H1 (cell line): ENCODE results near the gene FCN2. TPM values are rescaled to one million over a fixed set of nuclear protein-coding genes. Genes with fewer than 3 reads are reported as not detected.

Experiments
- CTCF ChIA-PET: fragments of 300-600 bp; sonication (Branson Sonifier 250); formaldehyde crosslinking; loops from one replicate; lab custom pipeline; 2021; ENCODE audit not compliant: partially characterized antibody; lab: Charles Lee
- POLR2A ChIA-PET: fragments of 300-600 bp; sonication (Branson Sonifier 250); formaldehyde crosslinking; loops from one replicate; lab custom pipeline; 2021; ENCODE audit warnings: inconsistent platforms; ENCODE audit not compliant: partially characterized antibody; lab: Charles Lee
- DNase-seq, 2 experiments: peaks; one replicate each; pipeline versions ENCODE4 v3.0.0 to v3.0.0-alpha.2; 2010 to 2022; ENCODE audit warnings: low spot score in 2 of 2, low read depth in 1 of 2, mixed read lengths in 1 of 2
- FAIRE-seq: peaks from 2 replicates; lab custom pipeline; 2011; peaks lifted over from hg19 to GRCh38; lab: Jason Lieb, UNC
- H2AFZ ChIP-seq: 2 replicates; pipeline ENCODE4 v1.8.1; 2012; ENCODE audit warnings: low read length, inconsistent platforms
- H2AK5ac ChIP-seq: 2 replicates; pipeline ENCODE4 v1.6.1; 2013; ENCODE audit warnings: low read depth, low read length
- H2BK120ac ChIP-seq: replicated peaks from 2 replicates; pipeline ENCODE3; 2013; ENCODE audit warnings: low read depth, low read length, inconsistent platforms
- H2BK12ac ChIP-seq: 2 replicates; pipeline ENCODE4 v1.6.1; 2013; ENCODE audit warnings: low read depth, low read length
- H2BK15ac ChIP-seq: 2 replicates; pipeline ENCODE4 v1.6.1; 2013; ENCODE audit warnings: low read length
- H2BK20ac ChIP-seq: 2 replicates; pipeline ENCODE4 v1.6.1; 2013; ENCODE audit warnings: low read length
- H2BK5ac ChIP-seq: 2 replicates; pipeline ENCODE4 v1.6.1; 2013; ENCODE audit warnings: low read depth, low read length
- H3K14ac ChIP-seq: 2 replicates; pipeline ENCODE4 v1.6.1; 2013; ENCODE audit warnings: inconsistent platforms; ENCODE audit not compliant: insufficient read length
- H3K18ac ChIP-seq: 2 replicates; pipeline ENCODE4 v1.6.1; 2013; ENCODE audit warnings: low read length; ENCODE audit errors: extremely low read depth
- H3K23ac ChIP-seq: 2 replicates; pipeline ENCODE4 v1.6.1; 2013; ENCODE audit warnings: inconsistent platforms; ENCODE audit not compliant: insufficient read length
- H3K23me2 ChIP-seq: 2 replicates; pipeline ENCODE4 v1.6.1; 2013; ENCODE audit warnings: low read depth, low read length
- H3K27ac ChIP-seq: 2 replicates; pipeline ENCODE4 v1.6.1; 2011; ENCODE audit warnings: low read depth, low read length, inconsistent platforms
- H3K27me3 ChIP-seq, 4 experiments: replicated peaks in 1 of 4; 1 replicate in 1 of 4; 2 replicates in 3 of 4; pipeline versions ENCODE4 v1.6.1 to v1.8.1; 2011 to 2013; ENCODE audit warnings: low read length in 3 of 4, mild to moderate bottlenecking in 3 of 4, inconsistent platforms in 2 of 4, mixed read lengths in 2 of 4, moderate library complexity in 1 of 4; ENCODE audit not compliant: control insufficient read depth in 3 of 4, insufficient read depth in 3 of 4; ENCODE audit errors: extremely low read depth in 1 of 4
- H3K36me3 ChIP-seq, 4 experiments: 2 replicates each; pipeline versions ENCODE4 v1.6.1 to v1.8.1; 2011 to 2013; ENCODE audit warnings: mild to moderate bottlenecking in 4 of 4, low read length in 3 of 4, moderate library complexity in 2 of 4, control low read depth in 1 of 4, inconsistent platforms in 1 of 4; ENCODE audit not compliant: insufficient read depth in 4 of 4, control insufficient read depth in 2 of 4
- H3K4ac ChIP-seq: replicated peaks from 2 replicates; pipeline ENCODE3; 2013; ENCODE audit warnings: low read length, low read depth, mixed read lengths, inconsistent platforms; ENCODE audit not compliant: insufficient read length
- H3K4me1 ChIP-seq, 4 experiments: replicated peaks in 1 of 4; 1 replicate in 1 of 4; 2 replicates in 3 of 4; pipeline versions ENCODE4 v1.6.1 to v1.8.1; 2011 to 2013; ENCODE audit warnings: low read length in 3 of 4, inconsistent platforms in 2 of 4, mixed read lengths in 1 of 4; ENCODE audit not compliant: insufficient read depth in 4 of 4, control insufficient read depth in 3 of 4
- H3K4me2 ChIP-seq, 2 experiments: 2 replicates each; pipeline versions ENCODE4 v1.6.1 to v1.8.1; 2011 to 2013; ENCODE audit warnings: low read depth in 2 of 2, low read length in 2 of 2, control low read depth in 1 of 2, inconsistent platforms in 1 of 2, mild to moderate bottlenecking in 1 of 2; ENCODE audit not compliant: insufficient read depth in 1 of 2
- H3K4me3 ChIP-seq, 4 experiments: fragments of 200-600, 300-600 bp in 1 of 4; sonication (generic), shearing (Covaris generic), sonication (Bioruptor Twin) in 1 of 4; 2 replicates each; pipeline versions ENCODE4 v1.5.1 to v1.8.1; 2011 to 2016; ENCODE audit warnings: low read length in 4 of 4, low read depth in 3 of 4, control low read depth in 2 of 4, inconsistent platforms in 2 of 4, mild to moderate bottlenecking in 2 of 4, mixed read lengths in 1 of 4, moderate library complexity in 1 of 4; ENCODE audit not compliant: insufficient read depth in 2 of 4; ENCODE audit errors: extremely low read depth in 1 of 4
- H3K56ac ChIP-seq: replicated peaks from 2 replicates; pipeline ENCODE3; 2013; ENCODE audit warnings: low read depth, mild to moderate bottlenecking, mixed read lengths, low read length, inconsistent platforms; ENCODE audit not compliant: insufficient read length
- H3K79me1 ChIP-seq: 2 replicates; pipeline ENCODE4 v1.6.1; 2013; ENCODE audit warnings: low read depth, low read length, control low read depth
- H3K79me2 ChIP-seq, 2 experiments: 2 replicates each; pipeline versions ENCODE4 v1.6.1 to v1.8.1; 2012 to 2013; ENCODE audit warnings: low read length in 2 of 2, mild to moderate bottlenecking in 2 of 2, inconsistent platforms in 1 of 2; ENCODE audit not compliant: insufficient read depth in 2 of 2, control insufficient read depth in 1 of 2
- H3K9ac ChIP-seq, 4 experiments: replicated peaks in 1 of 4; 1 replicate in 1 of 4; 2 replicates in 3 of 4; pipeline versions ENCODE4 v1.6.1 to v1.8.1; 2011 to 2013; ENCODE audit warnings: low read depth in 3 of 4, low read length in 3 of 4, control low read depth in 2 of 4, mild to moderate bottlenecking in 2 of 4, moderate library complexity in 2 of 4, inconsistent platforms in 1 of 4; ENCODE audit errors: extremely low read depth in 1 of 4
- H3K9me3 ChIP-seq, 2 experiments: 2 replicates each; pipeline versions ENCODE4 v1.6.1 to v1.8.1; 2012 to 2013; ENCODE audit warnings: mild to moderate bottlenecking in 2 of 2, moderate library complexity in 2 of 2, control low read depth in 1 of 2, inconsistent platforms in 1 of 2, low read depth in 1 of 2, low read length in 1 of 2, mixed read lengths in 1 of 2; ENCODE audit not compliant: insufficient read depth in 2 of 2
- H4K20me1 ChIP-seq, 2 experiments: replicated peaks in 1 of 2; 2 replicates each; pipeline versions ENCODE3 to v1.8.1; 2011 to 2013; ENCODE audit warnings: inconsistent platforms in 2 of 2, low read length in 2 of 2, mild to moderate bottlenecking in 1 of 2; ENCODE audit not compliant: insufficient read depth in 2 of 2, control insufficient read depth in 1 of 2
- H4K5ac ChIP-seq: 2 replicates; pipeline ENCODE4 v1.6.1; 2013; ENCODE audit warnings: low read length, low read depth, mixed read lengths, inconsistent platforms; ENCODE audit not compliant: insufficient read length
- H4K8ac ChIP-seq: 2 replicates; pipeline ENCODE4 v1.8.0; 2013; ENCODE audit warnings: mild to moderate bottlenecking, moderate library complexity, low read length, inconsistent platforms; ENCODE audit not compliant: insufficient read depth; ENCODE audit errors: extremely low read depth
- H4K91ac ChIP-seq: replicated peaks from 2 replicates; pipeline ENCODE3; 2013; ENCODE audit warnings: low read length, mixed read lengths, inconsistent platforms; ENCODE audit not compliant: insufficient read length
- ASH2L ChIP-seq: fragments of 200-600, 300-600 bp; sonication (generic); IDR thresholded peaks from one replicate; pipeline ENCODE4 v1.7.1; 2017; ENCODE audit warnings: low read length
- BCL11A ChIP-seq, 2 experiments: IDR thresholded peaks; one replicate each; pipeline ENCODE4 v1.6.1; 2011; ENCODE audit warnings: low read depth in 2 of 2, low read length in 2 of 2, mild to moderate bottlenecking in 2 of 2
- BRCA1 ChIP-seq: IDR thresholded peaks from 2 replicates; pipeline ENCODE4 v1.6.1; 2012; ENCODE audit warnings: low read depth, low read length, improper control_type of control experiment
- CBX8 ChIP-seq: fragments of 300-800, 300-1000 bp; sonication (generic); IDR thresholded peaks from 2 replicates; pipeline ENCODE4 v1.7.1; 2016; ENCODE audit warnings: low read depth, low read length, borderline replicate concordance
- CHD2 ChIP-seq: IDR thresholded peaks from 2 replicates; pipeline ENCODE4 v1.6.1; 2012; ENCODE audit warnings: low read length, improper control_type of control experiment
- CTBP2 ChIP-seq: IDR thresholded peaks from 2 replicates; pipeline ENCODE4 v1.7.0; 2011; ENCODE audit warnings: borderline replicate concordance, mild to moderate bottlenecking, moderate library complexity, mixed read lengths, low read length; ENCODE audit not compliant: insufficient read depth, insufficient read length
- EZH2 ChIP-seq: fragments of 200-600 bp; sonication (generic); IDR thresholded peaks from 2 replicates; pipeline ENCODE4 v1.7.1; 2012; ENCODE audit warnings: low read depth, mild to moderate bottlenecking, moderate library complexity, low read length, inconsistent platforms; ENCODE audit not compliant: severe bottlenecking
- GABPA ChIP-seq: IDR thresholded peaks from 2 replicates; pipeline ENCODE4 v1.6.1; 2011; ENCODE audit warnings: mild to moderate bottlenecking, low read length, moderate library complexity, borderline replicate concordance; ENCODE audit not compliant: insufficient read depth
- KDM4A ChIP-seq: IDR thresholded peaks from one replicate; pipeline ENCODE4 v1.7.1; 2012; ENCODE audit warnings: low read depth, mild to moderate bottlenecking, moderate library complexity, low read length, inconsistent platforms; ENCODE audit not compliant: severe bottlenecking
- KDM5A ChIP-seq: fragments of 200-600 bp; IDR thresholded peaks from 2 replicates; pipeline ENCODE4 v1.7.1; 2012; ENCODE audit warnings: mild to moderate bottlenecking, low read length, inconsistent platforms, mixed read lengths
- POU5F1 ChIP-seq: IDR thresholded peaks from 2 replicates; pipeline ENCODE4 v1.6.1; 2011; ENCODE audit warnings: low read depth, mild to moderate bottlenecking, low read length, moderate library complexity
- SIRT6 ChIP-seq: IDR thresholded peaks from one replicate; pipeline ENCODE4 v1.7.1; 2012; ENCODE audit warnings: low read length, inconsistent platforms
- SP2 ChIP-seq: IDR thresholded peaks from 2 replicates; pipeline ENCODE4 v1.6.1; 2012; ENCODE audit warnings: mild to moderate bottlenecking, low read length, inconsistent platforms
- SP4 ChIP-seq: IDR thresholded peaks from 2 replicates; pipeline ENCODE4 v1.6.1; 2012; ENCODE audit warnings: low read length, inconsistent platforms
- SUZ12 ChIP-seq: fragments of 200-600 bp; sonication (generic); IDR thresholded peaks from 2 replicates; pipeline ENCODE4 v1.6.1; 2012; ENCODE audit warnings: mild to moderate bottlenecking, inconsistent platforms, low read length, moderate library complexity, mixed read lengths
- YY1 ChIP-seq: IDR thresholded peaks from 2 replicates; pipeline ENCODE4 v1.6.1; 2011; ENCODE audit warnings: low read depth, mild to moderate bottlenecking, low read length
- WGBS, 2 experiments: shearing (Covaris generic) in 1 of 2; methylation state at CpG; one replicate each; pipeline versions ENCODE4 v1.1.6 to v1.1.7; 2013 to 2015; ENCODE audit warnings: low lambda C conversion rate in 2 of 2, mixed read lengths in 2 of 2, inconsistent platforms in 1 of 2, low coverage in 1 of 2, missing lambda C conversion rate in 1 of 2; ENCODE audit not compliant: insufficient replicate concordance in 2 of 2, insufficient coverage in 1 of 2, insufficient read length in 1 of 2; ENCODE audit errors: extremely low coverage in 1 of 2, missing lambda C conversion rate in 1 of 2; 5-methylcytosine and 5-hydroxymethylcytosine counted together
- polyA plus RNA-seq, 7 experiments: library from polyadenylated mRNA; depleted of rRNA in 3 of 7; stranded (reverse) in 5 of 7; unstranded in 2 of 7; fragments of >200 nt in 5 of 7; fragments of 200-250 nt in 2 of 7; gene quantifications; 1 replicate in 5 of 7; 2 replicates in 1 of 7; 4 replicates in 1 of 7; pipeline versions ENCODE4 v1.2.1 to v1.2.3, GENCODE V29; 2011 to 2013; ENCODE audit warnings: missing spikeins in 2 of 7, mixed read lengths in 2 of 7
- total RNA-seq: library from RNA; stranded (reverse); fragmentation: NEBNext Ultra II Directional; extraction: Animal tissue kit (Norgen Biotek cat#: 25700); gene quantifications from 2 replicates; pipeline ENCODE4 v1.2.1, GENCODE V29; 2021

Gene FCN2
- total and polyA plus RNA-seq, 2 of the 8 experiments (the other 6 are each of a cell fraction or from before 2014, with no cell fraction given) = not detected

DNA sequence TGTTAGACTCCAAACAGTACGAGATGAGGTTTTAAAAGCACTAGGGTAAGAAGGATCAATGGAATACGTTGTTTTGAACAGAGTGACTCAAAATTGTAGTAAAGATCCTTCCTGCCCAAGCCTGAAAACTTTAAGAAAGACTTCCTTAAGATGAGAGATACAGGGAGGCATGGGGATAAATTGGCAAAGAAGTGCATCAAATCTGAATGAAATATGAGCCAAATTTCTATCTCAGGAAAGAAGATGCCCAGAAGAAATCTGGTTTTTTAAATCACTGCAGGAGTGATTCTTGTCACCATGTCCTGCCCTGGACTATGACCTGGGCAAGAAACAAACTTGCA, 14.9 kb downstream of the FCN2 start:
- no peak overlapping the region for H3K23ac ChIP-seq
- H2AFZ ChIP-seq = no peak overlapping the region
- no peak overlapping the region for H3K9ac ChIP-seq
- no peak overlapping the region for H2BK15ac ChIP-seq
- no peak overlapping the region for H2BK5ac ChIP-seq
- H3K27ac ChIP-seq = no peak overlapping the region
- H3K4me1 ChIP-seq = no peaks in the 10 kb centered on the region
- no peak for DNase-seq
- no peak overlapping the region for H3K14ac ChIP-seq
- no peak overlapping the region for H3K56ac ChIP-seq
- H4K8ac ChIP-seq = no peak overlapping the region
- no peaks in the 10 kb centered on the region for H3K79me1 ChIP-seq
- H2BK20ac ChIP-seq = no peak overlapping the region
- H3K23me2 ChIP-seq = no peaks in the 10 kb centered on the region
- H4K91ac ChIP-seq = no peak overlapping the region
- H3K9me3 ChIP-seq = peaks cover 11 to 14% of the 10 kb centered on the region in 2 experiments; a peak in 3 of 4 replicates
- H2BK120ac ChIP-seq = no peak overlapping the region
- no peak overlapping the region for H3K18ac ChIP-seq
- no peak overlapping the region for H3K4ac ChIP-seq
- H3K36me3 ChIP-seq = no peaks in the 10 kb centered on the region
- WGBS, 2 experiments = 93% methylated on average over 2 of the region's 2 CpGs; no CpG with 5 or more reads in 1 of the 2 experiments
- no peaks in the 10 kb centered on the region for H4K20me1 ChIP-seq
- no peaks in the 10 kb centered on the region for H3K27me3 ChIP-seq
- no peaks in the 10 kb centered on the region for H3K79me2 ChIP-seq
- no peak overlapping the region for H2BK12ac ChIP-seq
- FAIRE-seq = no peak
- POLR2A ChIA-PET = interaction anchor here (0.9 kb wide), 1 partner anchor 42 kb away, joined by 3 read pairs; no protein-coding TSS in a partner anchor
- no peak overlapping the region for H2AK5ac ChIP-seq
- no peak overlapping the region for H3K4me2 ChIP-seq
- H4K5ac ChIP-seq = no peak overlapping the region
- H3K4me3 ChIP-seq = no peak overlapping the region
- CTCF ChIA-PET = interaction anchor here (1.4 kb wide), 1 partner anchor 21 kb away, joined by 3 read pairs; no protein-coding TSS in a partner anchor
- TF ChIP-seq GABPA = no peak
- no peak for TF ChIP-seq BCL11A (IDR thresholded peaks at IDR 0.05; ENCODE audit: low read depth in 2 of 2, low read length in 2 of 2)
- TF ChIP-seq YY1 = no peak
- TF ChIP-seq SP4 = no peak
- no peak for TF ChIP-seq CBX8
- TF ChIP-seq CTBP2 = no peak
- no peak for TF ChIP-seq POU5F1
- no peak for TF ChIP-seq BRCA1
- TF ChIP-seq KDM4A = no peak
- TF ChIP-seq ASH2L = no peak
- no peak for TF ChIP-seq SUZ12
- TF ChIP-seq EZH2 = no peak
- TF ChIP-seq SP2 = no peak
- no peak for TF ChIP-seq SIRT6
- no peak for TF ChIP-seq CHD2
- no peak for TF ChIP-seq KDM5A
